ENCODE measurements around the gene NCOA7. TPM values are rescaled to one million over a fixed set of nuclear protein-coding genes. Genes with fewer than 3 reads are reported as not detected.

NCOA7 gene
- polyA plus RNA-seq, 1 of the 3 experiments (the other 2 are of a cell fraction) = 16.3 TPM

DNA sequence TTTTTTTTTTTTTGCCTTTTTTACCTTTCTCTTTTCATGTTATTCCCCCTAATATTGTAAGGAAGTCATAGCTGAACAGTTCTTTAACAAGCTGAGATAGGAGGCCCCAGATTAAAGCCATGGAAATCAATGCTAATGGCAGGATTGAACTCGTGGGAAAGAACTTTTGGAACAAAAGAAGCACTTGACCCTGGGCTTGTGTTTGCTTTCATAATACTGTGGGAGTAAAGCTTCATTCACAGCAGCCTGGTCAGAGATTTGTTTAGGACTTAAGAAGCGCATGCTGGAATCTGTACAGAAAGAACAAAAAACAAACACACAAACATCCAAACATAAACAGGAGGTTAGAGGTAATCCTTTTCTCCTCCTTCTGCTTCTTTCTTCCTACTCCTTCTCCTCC, 36.2 kb upstream of the NCOA7 start:
- no peak overlapping the region for H3K9ac ChIP-seq
- H2AFZ ChIP-seq (ENCODE audit: low read depth) = no peak overlapping the region
- peaks cover 62% of the 10 kb centered on the region for H3K27me3 ChIP-seq (ENCODE audit: insufficient read depth)
- H4K20me1 ChIP-seq (ENCODE audit: insufficient read depth) = no peaks in the 10 kb centered on the region
- no peak for TF ChIP-seq NRF1 (IDR thresholded peaks at IDR 0.05; ENCODE audit: low read depth, low read length)
- no peak for TF ChIP-seq USF2 (IDR thresholded peaks at IDR 0.05; ENCODE audit: borderline replicate concordance, low read depth, low read length)
- TF ChIP-seq MEF2A (IDR thresholded peaks at IDR 0.05; ENCODE audit: borderline replicate concordance, low read depth) = no peak
- TF ChIP-seq PBX3 (IDR thresholded peaks at IDR 0.05) = no peak
- TF ChIP-seq ELF1 (IDR thresholded peaks at IDR 0.05) = no peak
- TF ChIP-seq, protein P1, sequence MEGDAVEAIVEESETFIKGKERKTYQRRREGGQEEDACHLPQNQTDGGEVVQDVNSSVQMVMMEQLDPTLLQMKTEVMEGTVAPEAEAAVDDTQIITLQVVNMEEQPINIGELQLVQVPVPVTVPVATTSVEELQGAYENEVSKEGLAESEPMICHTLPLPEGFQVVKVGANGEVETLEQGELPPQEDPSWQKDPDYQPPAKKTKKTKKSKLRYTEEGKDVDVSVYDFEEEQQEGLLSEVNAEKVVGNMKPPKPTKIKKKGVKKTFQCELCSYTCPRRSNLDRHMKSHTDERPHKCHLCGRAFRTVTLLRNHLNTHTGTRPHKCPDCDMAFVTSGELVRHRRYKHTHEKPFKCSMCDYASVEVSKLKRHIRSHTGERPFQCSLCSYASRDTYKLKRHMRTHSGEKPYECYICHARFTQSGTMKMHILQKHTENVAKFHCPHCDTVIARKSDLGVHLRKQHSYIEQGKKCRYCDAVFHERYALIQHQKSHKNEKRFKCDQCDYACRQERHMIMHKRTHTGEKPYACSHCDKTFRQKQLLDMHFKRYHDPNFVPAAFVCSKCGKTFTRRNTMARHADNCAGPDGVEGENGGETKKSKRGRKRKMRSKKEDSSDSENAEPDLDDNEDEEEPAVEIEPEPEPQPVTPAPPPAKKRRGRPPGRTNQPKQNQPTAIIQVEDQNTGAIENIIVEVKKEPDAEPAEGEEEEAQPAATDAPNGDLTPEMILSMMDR (IDR thresholded peaks at IDR 0.05) = no peak
- TF ChIP-seq FOSL2 (IDR thresholded peaks at IDR 0.05; ENCODE audit: borderline replicate concordance, low read depth) = no peak
- no peak for TF ChIP-seq RCOR1 (IDR thresholded peaks at IDR 0.05; ENCODE audit: low read length)
- TF ChIP-seq, protein P2, sequence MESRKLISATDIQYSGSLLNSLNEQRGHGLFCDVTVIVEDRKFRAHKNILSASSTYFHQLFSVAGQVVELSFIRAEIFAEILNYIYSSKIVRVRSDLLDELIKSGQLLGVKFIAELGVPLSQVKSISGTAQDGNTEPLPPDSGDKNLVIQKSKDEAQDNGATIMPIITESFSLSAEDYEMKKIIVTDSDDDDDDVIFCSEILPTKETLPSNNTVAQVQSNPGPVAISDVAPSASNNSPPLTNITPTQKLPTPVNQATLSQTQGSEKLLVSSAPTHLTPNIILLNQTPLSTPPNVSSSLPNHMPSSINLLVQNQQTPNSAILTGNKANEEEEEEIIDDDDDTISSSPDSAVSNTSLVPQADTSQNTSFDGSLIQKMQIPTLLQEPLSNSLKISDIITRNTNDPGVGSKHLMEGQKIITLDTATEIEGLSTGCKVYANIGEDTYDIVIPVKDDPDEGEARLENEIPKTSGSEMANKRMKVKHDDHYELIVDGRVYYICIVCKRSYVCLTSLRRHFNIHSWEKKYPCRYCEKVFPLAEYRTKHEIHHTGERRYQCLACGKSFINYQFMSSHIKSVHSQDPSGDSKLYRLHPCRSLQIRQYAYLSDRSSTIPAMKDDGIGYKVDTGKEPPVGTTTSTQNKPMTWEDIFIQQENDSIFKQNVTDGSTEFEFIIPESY (IDR thresholded peaks at IDR 0.05; ENCODE audit: borderline replicate concordance, low read depth) = no peak
- no peak for TF ChIP-seq RFX5 (IDR thresholded peaks at IDR 0.05; ENCODE audit: low read length)
- TF ChIP-seq TEAD4 (IDR thresholded peaks at IDR 0.05; ENCODE audit: borderline replicate concordance, insufficient read depth) = no peak
- no peak for TF ChIP-seq FOXM1 (IDR thresholded peaks at IDR 0.05; ENCODE audit: low read depth)
- TF ChIP-seq GABPA (IDR thresholded peaks at IDR 0.05; ENCODE audit: low read depth) = no peak
- no peak for TF ChIP-seq GATA2 (CRISPR knock-in tag; IDR thresholded peaks at IDR 0.05)
- no peak for TF ChIP-seq REST (IDR thresholded peaks at IDR 0.05; ENCODE audit: low read depth, low read length)
- POLR2A ChIA-PET = no interaction called here
- H3K4me1 ChIP-seq (ENCODE audit: control insufficient read depth in 1 of 2, insufficient read depth in 2 of 2, low read depth in 1 of 2, low read length in 1 of 2) = peaks cover 0 to 14% of the 10 kb centered on the region in 2 experiments; a peak in 1 of 4 replicates
- WGBS (ENCODE audit: low lambda C conversion rate) = 36% methylated on average over 2 of the region's 2 CpGs
- H3K4me3 ChIP-seq (ENCODE audit: low read depth in 2 of 2, low read length in 1 of 2) = no peak overlapping the region
- H3K27ac ChIP-seq (ENCODE audit: low read depth in 2 of 2, low read length in 1 of 2) = no peak overlapping the region
- H3F3A ChIP-seq (replicated peaks; ENCODE audit: insufficient read depth) = no peaks in the 10 kb centered on the region
- no peaks in the 10 kb centered on the region for H3K36me3 ChIP-seq (replicated peaks in 1 of 2; ENCODE audit: control insufficient read depth in 1 of 2, insufficient read depth in 2 of 2, low read length in 1 of 2)
- no peak for DNase-seq
- CTCF ChIA-PET = interaction anchor here (0.6 to 10.5 kb wide), 5 partner anchors 9 to 453 kb away, joined by 3 to 278 read pairs (median 7); partner anchors contain the start of gene HDDC2
- H3K79me2 ChIP-seq (ENCODE audit: insufficient read depth) = no peaks in the 10 kb centered on the region
- H3K9me3 ChIP-seq = no peaks in the 10 kb centered on the region
- H3K9me2 ChIP-seq = no peaks in the 10 kb centered on the region
- H3K4me2 ChIP-seq = no peak overlapping the region

All from SK-N-SH (cell line).